Measurements from ENCODE around the gene SPHKAP. TPM values are rescaled to one million over a fixed set of nuclear protein-coding genes. Genes with fewer than 3 reads are reported as not detected.

SPHKAP gene
- total and polyA plus RNA-seq, 2 of the 4 experiments (the other 2 are of a cell fraction), result not detected

DNA sequence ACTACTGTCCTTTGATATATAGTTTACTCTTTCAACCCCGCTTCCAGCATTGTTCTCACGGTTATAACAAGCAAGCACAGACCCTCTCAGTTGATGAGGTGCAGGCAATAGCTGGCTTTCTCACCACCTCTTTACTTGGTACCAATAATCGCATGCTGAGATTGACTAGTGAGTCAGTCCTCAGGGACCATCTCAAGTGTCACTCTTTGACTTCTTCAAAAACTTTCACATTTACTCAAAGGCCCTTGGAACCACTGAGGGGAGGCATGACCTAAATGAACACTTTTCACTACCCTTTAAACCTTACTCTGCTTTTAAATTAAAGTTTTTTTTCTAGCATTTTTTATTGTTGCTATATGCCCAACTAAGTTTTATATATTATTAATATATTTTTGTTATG, 208.2 kb downstream of the SPHKAP start:
- Histone ChIP-seq H3K36me3 (ENCODE audit: control insufficient read depth, insufficient read depth, low read length) (no peaks in the 10 kb centered on the region), H3K9me3 (ENCODE audit: control insufficient read depth, insufficient read depth, low read length) (peaks cover 13% of the 10 kb centered on the region), H4K8ac (ENCODE audit: low read depth in 2 of 2, low read length in 2 of 2) (no peak overlapping the region), H2AFZ (replicated peaks; ENCODE audit: low read length, poor library complexity) (no peak overlapping the region), H2BK120ac (ENCODE audit: low read depth, low read length) (no peak overlapping the region), H3K14ac (replicated peaks; ENCODE audit: low read depth, low read length) (no peak overlapping the region), H3K56ac (ENCODE audit: extremely low read depth, insufficient read depth, low read length) (no peak overlapping the region), H2BK5ac (ENCODE audit: low read depth, low read length, poor library complexity, severe bottlenecking) (no peak overlapping the region), H3K18ac (ENCODE audit: low read depth, low read length) (no peak overlapping the region), H3K4me3 (ENCODE audit: insufficient read depth, low read depth, low read length) (no peak overlapping the region), H3K4me2 (ENCODE audit: low read depth, low read length) (no peak overlapping the region), H2BK20ac (ENCODE audit: low read depth, low read length) (no peak overlapping the region), H3K4ac (ENCODE audit: low read depth, low read length) (no peak overlapping the region), H2BK15ac (ENCODE audit: low read depth, low read length) (no peak overlapping the region), H4K5ac (ENCODE audit: low read depth, low read length) (no peak overlapping the region), H3K9me1 (ENCODE audit: insufficient read depth, low read length) (no peaks in the 10 kb centered on the region), H3K9ac (ENCODE audit: low read depth, low read length) (no peak overlapping the region), H3K4me1 (ENCODE audit: control insufficient read depth, insufficient read depth, low read length) (no peaks in the 10 kb centered on the region), H2AK5ac (ENCODE audit: low read depth, low read length) (no peak overlapping the region), H3K23ac (ENCODE audit: low read depth, low read length) (no peak overlapping the region), H4K20me1 (ENCODE audit: insufficient read depth, low read length) (no peaks in the 10 kb centered on the region), H3K27me3 (ENCODE audit: control insufficient read depth, insufficient read depth, low read length) (no peaks in the 10 kb centered on the region), H2AK9ac (replicated peaks; ENCODE audit: low read depth, low read length, poor library complexity) (no peak overlapping the region), H3K27ac (ENCODE audit: insufficient read depth, low read length) (no peak overlapping the region), H4K91ac (ENCODE audit: insufficient read depth, low read depth, low read length) (no peak overlapping the region), H3K79me1 (ENCODE audit: low read depth in 1 of 2, low read length in 2 of 2) (no peaks in the 10 kb centered on the region)
- WGBS, 2 experiments (ENCODE audit: extremely low coverage in 2 of 2, insufficient read length in 1 of 2), result no CpG with 5 or more reads among the region's 3 CpGs
- no TSS peak for BruUV-seq (replicated peaks)
- ChIA-PET CTCF (no interaction called here), POLR2A (ENCODE audit: unreplicated experiment) (no interaction called here)
- TF ChIP-seq MXI1 (IDR thresholded peaks at IDR 0.05; ENCODE audit: borderline replicate concordance, low read depth, low read length), result no peak
- TF ChIP-seq, protein P1, sequence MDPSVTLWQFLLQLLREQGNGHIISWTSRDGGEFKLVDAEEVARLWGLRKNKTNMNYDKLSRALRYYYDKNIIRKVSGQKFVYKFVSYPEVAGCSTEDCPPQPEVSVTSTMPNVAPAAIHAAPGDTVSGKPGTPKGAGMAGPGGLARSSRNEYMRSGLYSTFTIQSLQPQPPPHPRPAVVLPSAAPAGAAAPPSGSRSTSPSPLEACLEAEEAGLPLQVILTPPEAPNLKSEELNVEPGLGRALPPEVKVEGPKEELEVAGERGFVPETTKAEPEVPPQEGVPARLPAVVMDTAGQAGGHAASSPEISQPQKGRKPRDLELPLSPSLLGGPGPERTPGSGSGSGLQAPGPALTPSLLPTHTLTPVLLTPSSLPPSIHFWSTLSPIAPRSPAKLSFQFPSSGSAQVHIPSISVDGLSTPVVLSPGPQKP (IDR thresholded peaks at IDR 0.05; ENCODE audit: borderline replicate concordance, low read depth, low read length), result no peak
- TF ChIP-seq NFE2L2 (IDR thresholded peaks at IDR 0.05; ENCODE audit: low read depth, low read length), result no peak
- no peak for TF ChIP-seq FOS (IDR thresholded peaks at IDR 0.05; ENCODE audit: low read depth, low read length)
- TF ChIP-seq RCOR1 (IDR thresholded peaks at IDR 0.05; ENCODE audit: insufficient replicate concordance, low read length), result no peak
- no peak for TF ChIP-seq MAZ (IDR thresholded peaks at IDR 0.05; ENCODE audit: borderline replicate concordance, low read depth, low read length)
- TF ChIP-seq CTCF (conservative IDR thresholded peaks at IDR 0.05; ENCODE audit: low read depth, low read length), result no peak
- no peak for TF ChIP-seq CHD1 (IDR thresholded peaks at IDR 0.05; ENCODE audit: low read depth, low read length)
- TF ChIP-seq POLR2A (IDR thresholded peaks at IDR 0.05; ENCODE audit: low read depth, low read length), result no peak
- no peak for TF ChIP-seq MAFK (IDR thresholded peaks at IDR 0.05; ENCODE audit: low read depth, low read length)
- TF ChIP-seq, protein P2, sequence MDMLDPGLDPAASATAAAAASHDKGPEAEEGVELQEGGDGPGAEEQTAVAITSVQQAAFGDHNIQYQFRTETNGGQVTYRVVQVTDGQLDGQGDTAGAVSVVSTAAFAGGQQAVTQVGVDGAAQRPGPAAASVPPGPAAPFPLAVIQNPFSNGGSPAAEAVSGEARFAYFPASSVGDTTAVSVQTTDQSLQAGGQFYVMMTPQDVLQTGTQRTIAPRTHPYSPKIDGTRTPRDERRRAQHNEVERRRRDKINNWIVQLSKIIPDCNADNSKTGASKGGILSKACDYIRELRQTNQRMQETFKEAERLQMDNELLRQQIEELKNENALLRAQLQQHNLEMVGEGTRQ (IDR thresholded peaks at IDR 0.05; ENCODE audit: low read depth, low read length), result no peak
- no peak for TF ChIP-seq SMC3 (IDR thresholded peaks at IDR 0.05; ENCODE audit: low read depth, low read length)
- TF ChIP-seq BHLHE40 (IDR thresholded peaks at IDR 0.05; ENCODE audit: low read depth, low read length), result no peak
- TF ChIP-seq CEBPB (IDR thresholded peaks at IDR 0.05; ENCODE audit: low read depth, low read length), result no peak
- intact Hi-C loops (cut with micrococcal nuclease), result no loop called here
- no peak for DNase-seq
- dilution Hi-C loops (cut with HindIII; ENCODE audit: low sequenced_read_pairs, unreplicated experiment), result no loop called here
- in situ Hi-C loops (cut with MboI; ENCODE audit: low sequenced_read_pairs), result no loop called here
- ATAC-seq (ENCODE audit: low read depth), result no peak

Measured in IMR-90 (cell line).